ENCODE data around the gene PLEKHA1. TPM values are rescaled to one million over a fixed set of nuclear protein-coding genes. Genes with fewer than 3 reads are reported as not detected.

The PLEKHA1 gene
- total RNA-seq, 1 experiment from 2014 or later: 18.9 TPM

DNA sequence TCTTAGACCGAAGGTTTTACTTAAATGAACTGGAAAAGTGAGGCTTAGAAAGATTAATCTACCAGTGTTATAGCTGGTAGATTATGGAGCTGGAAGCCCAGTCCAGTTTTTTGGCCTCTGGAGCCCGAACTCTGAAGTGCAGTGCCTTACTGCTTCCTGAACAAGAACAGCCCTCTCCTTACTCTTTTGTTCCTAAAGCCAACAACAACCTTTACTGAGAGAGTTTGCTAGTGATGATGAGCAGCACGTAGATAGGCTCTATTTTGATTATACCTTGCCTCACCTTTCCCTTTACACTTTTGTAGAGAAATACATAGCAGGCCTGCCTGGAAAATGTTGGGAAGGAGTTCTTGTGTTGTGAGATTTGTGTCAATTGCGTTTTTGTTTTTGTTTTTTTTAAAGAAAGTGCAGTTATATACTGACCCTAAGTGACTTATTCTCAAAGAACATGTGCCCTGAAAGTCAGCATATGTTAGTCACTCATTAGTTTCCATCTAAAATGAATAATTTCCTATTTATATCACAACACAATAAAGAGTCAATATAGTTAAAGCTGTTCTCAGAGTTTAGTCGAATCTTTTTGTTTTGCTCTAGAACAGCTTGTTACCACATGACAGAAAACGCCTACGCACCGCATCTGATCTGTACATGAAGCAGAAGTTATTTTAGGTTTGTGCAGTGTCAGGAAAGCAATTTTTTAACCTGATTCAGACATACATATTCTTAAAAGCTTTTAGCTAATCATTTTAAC lies 33.0 kb downstream of the PLEKHA1 start:
- Histone ChIP-seq H3K27me3 (replicated peaks; ENCODE audit: insufficient read depth, low read depth, low read length, poor library complexity) (no peaks in the 10 kb centered on the region), H3K9me3 (ENCODE audit: low read depth, low read length, poor library complexity, severe bottlenecking) (no peaks in the 10 kb centered on the region), H3K4me1 (ENCODE audit: insufficient read depth, low read length, poor library complexity, severe bottlenecking) (no peaks in the 10 kb centered on the region), H3K27ac (ENCODE audit: low read depth, low read length, poor library complexity, severe bottlenecking) (no peak overlapping the region), H3K36me3 (ENCODE audit: insufficient read depth, low read length, poor library complexity, severe bottlenecking) (no peaks in the 10 kb centered on the region), H3K4me3 (ENCODE audit: low read depth, low read length, poor library complexity, severe bottlenecking) (no peak overlapping the region)
- TF ChIP-seq, protein P1, sequence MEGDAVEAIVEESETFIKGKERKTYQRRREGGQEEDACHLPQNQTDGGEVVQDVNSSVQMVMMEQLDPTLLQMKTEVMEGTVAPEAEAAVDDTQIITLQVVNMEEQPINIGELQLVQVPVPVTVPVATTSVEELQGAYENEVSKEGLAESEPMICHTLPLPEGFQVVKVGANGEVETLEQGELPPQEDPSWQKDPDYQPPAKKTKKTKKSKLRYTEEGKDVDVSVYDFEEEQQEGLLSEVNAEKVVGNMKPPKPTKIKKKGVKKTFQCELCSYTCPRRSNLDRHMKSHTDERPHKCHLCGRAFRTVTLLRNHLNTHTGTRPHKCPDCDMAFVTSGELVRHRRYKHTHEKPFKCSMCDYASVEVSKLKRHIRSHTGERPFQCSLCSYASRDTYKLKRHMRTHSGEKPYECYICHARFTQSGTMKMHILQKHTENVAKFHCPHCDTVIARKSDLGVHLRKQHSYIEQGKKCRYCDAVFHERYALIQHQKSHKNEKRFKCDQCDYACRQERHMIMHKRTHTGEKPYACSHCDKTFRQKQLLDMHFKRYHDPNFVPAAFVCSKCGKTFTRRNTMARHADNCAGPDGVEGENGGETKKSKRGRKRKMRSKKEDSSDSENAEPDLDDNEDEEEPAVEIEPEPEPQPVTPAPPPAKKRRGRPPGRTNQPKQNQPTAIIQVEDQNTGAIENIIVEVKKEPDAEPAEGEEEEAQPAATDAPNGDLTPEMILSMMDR (conservative IDR thresholded peaks at IDR 0.05; ENCODE audit: low read depth, low read length): no peak
- TF ChIP-seq EZH2 (IDR thresholded peaks at IDR 0.05; ENCODE audit: borderline replicate concordance, low read depth, low read length, poor library complexity, severe bottlenecking): no peak
- intact Hi-C loops (cut with micrococcal nuclease; ENCODE audit: unreplicated experiment): no loop called here
- no peak for DNase-seq (ENCODE audit: low spot score)
- BruUV-seq (replicated peaks): no TSS peak
- ChIA-PET CTCF (no interaction called here), POLR2A (ENCODE audit: low non-redundant PET) (no interaction called here)

DNA sequence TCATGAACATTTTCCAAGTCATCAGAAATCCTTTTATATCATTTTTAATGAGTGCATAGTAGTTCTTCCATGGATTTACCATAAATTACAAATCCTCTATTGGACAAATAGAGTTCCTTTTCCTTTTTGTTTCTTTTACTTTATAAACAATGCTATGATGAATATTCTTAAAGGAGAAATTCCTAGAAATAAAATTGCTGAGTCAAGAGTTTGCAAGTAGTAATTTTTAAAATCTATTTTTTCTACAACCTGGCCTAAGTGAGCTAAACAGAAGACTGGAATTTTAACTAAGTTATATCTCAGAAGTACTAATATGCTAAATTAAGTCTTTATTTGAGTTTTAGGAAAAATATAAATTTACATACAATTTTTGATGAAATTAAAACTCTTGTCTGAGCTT lies 38.8 kb downstream of the PLEKHA1 start:
- intact Hi-C loops (cut with micrococcal nuclease; ENCODE audit: unreplicated experiment): no loop called here
- H3K36me3 ChIP-seq (ENCODE audit: insufficient read depth, low read length, poor library complexity, severe bottlenecking): peaks cover 3% of the 10 kb centered on the region
- no peak for DNase-seq (ENCODE audit: low spot score)
- H3K4me3 ChIP-seq (ENCODE audit: low read depth, low read length, poor library complexity, severe bottlenecking): no peak overlapping the region
- H3K4me1 ChIP-seq (ENCODE audit: insufficient read depth, low read length, poor library complexity, severe bottlenecking): no peaks in the 10 kb centered on the region
- POLR2A ChIA-PET (ENCODE audit: low non-redundant PET): no interaction called here
- no peaks in the 10 kb centered on the region for H3K9me3 ChIP-seq (ENCODE audit: low read depth, low read length, poor library complexity, severe bottlenecking)
- no TSS peak for BruUV-seq (replicated peaks)
- CTCF ChIA-PET: no interaction called here
- TF ChIP-seq, protein P1 (conservative IDR thresholded peaks at IDR 0.05; ENCODE audit: low read depth, low read length): no peak
- TF ChIP-seq EZH2 (IDR thresholded peaks at IDR 0.05; ENCODE audit: borderline replicate concordance, low read depth, low read length, poor library complexity, severe bottlenecking): no peak
- no peak overlapping the region for H3K27ac ChIP-seq (ENCODE audit: low read depth, low read length, poor library complexity, severe bottlenecking)
- no peaks in the 10 kb centered on the region for H3K27me3 ChIP-seq (replicated peaks; ENCODE audit: insufficient read depth, low read depth, low read length, poor library complexity)

DNA sequence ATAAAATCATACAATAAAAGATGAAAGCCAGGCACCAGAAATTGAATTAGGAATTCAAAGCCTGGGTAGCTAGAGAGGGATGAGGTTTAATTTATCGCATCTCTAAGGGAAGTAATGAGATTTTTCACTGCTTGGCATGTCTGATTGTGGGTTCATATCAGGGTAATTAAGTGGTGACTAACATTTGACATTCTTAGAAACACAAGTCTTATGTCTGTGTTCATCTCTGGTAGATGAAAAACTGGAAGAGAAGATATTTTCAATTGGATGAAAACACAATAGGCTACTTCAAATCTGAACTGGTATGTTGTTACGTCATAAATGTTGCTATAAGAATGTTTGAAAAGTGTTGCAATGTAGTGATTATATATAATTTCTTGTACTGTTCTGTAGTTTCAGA lies 43.2 kb downstream of the PLEKHA1 start:
- intact Hi-C loops (cut with micrococcal nuclease; ENCODE audit: unreplicated experiment): loop anchor here (2.0 kb wide), 1 partner anchor 37 kb away; no protein-coding TSS in a partner anchor
- H3K4me3 ChIP-seq (ENCODE audit: low read depth, low read length, poor library complexity, severe bottlenecking): no peak overlapping the region
- ChIA-PET POLR2A (ENCODE audit: low non-redundant PET) (no interaction called here), CTCF (no interaction called here)
- H3K9me3 ChIP-seq (ENCODE audit: low read depth, low read length, poor library complexity, severe bottlenecking): no peaks in the 10 kb centered on the region
- H3K27me3 ChIP-seq (replicated peaks; ENCODE audit: insufficient read depth, low read depth, low read length, poor library complexity): no peaks in the 10 kb centered on the region
- no TSS peak for BruUV-seq (replicated peaks)
- peaks cover 3% of the 10 kb centered on the region for H3K36me3 ChIP-seq (ENCODE audit: insufficient read depth, low read length, poor library complexity, severe bottlenecking)
- H3K4me1 ChIP-seq (ENCODE audit: insufficient read depth, low read length, poor library complexity, severe bottlenecking): no peaks in the 10 kb centered on the region
- TF ChIP-seq, protein P1 (conservative IDR thresholded peaks at IDR 0.05; ENCODE audit: low read depth, low read length): no peak
- no peak for TF ChIP-seq EZH2 (IDR thresholded peaks at IDR 0.05; ENCODE audit: borderline replicate concordance, low read depth, low read length, poor library complexity, severe bottlenecking)
- no peak overlapping the region for H3K27ac ChIP-seq (ENCODE audit: low read depth, low read length, poor library complexity, severe bottlenecking)
- no peak for DNase-seq (ENCODE audit: low spot score)

All from A673 (cell line).